Loucy (cell line): ENCODE measurements around the gene CFAP73.

Experiments used
- EZH2phosphoT487 ChIP-seq: fragments of 200-600 bp; IDR thresholded peaks from 2 replicates; pipeline ENCODE4 v1.6.1; 2018; ENCODE audit warnings: antibody characterized with exemption, mild to moderate bottlenecking, moderate library complexity, borderline replicate concordance
- TF ChIP-seq, protein P1 (sequence below): fragments of 200-600 bp; sonication (generic); conservative IDR thresholded peaks from 2 replicates; pipeline ENCODE4 v1.5.1; 2014; ENCODE audit warnings: mild to moderate bottlenecking, antibody characterized with exemption, low read length

DNA sequence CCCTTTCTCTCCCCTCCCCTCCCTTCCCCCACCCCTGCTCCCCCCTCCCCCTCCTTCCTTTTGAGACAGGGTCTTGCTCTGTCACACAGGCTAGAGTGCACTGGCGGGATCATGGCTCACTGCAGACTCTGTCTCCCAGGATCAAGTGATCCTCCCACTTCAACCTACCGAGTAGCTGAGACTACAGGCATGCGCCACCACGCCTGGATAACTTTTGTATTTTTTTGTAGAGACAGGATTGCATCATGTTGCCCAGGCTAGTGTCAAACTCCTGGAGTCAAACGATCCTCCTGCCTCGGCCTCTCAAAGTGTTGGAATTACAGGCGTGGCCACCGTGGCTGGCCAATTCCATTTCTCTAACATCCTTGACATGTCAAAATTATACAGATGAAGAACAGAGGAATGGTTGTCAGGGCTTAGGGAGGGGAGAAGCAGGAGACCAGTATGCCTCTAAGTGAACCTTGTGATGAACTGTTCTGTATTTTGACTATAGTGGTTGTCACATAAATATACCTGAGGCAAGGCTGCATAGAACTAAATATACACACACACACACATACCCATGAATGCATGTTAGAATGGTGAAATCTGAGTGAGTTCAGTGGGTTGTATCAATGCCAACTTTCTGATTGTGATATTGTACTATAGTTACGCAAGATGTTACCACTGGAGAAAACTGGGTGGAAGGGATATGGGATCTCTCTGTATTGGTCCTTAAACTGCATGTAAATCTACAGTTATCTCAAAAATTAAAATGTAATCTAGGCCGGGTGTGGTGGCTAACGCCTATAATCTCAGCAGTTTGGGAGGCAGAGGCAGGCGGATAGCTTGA is 3.6 kb upstream of the CFAP73 start:
- TF ChIP-seq, protein P1, sequence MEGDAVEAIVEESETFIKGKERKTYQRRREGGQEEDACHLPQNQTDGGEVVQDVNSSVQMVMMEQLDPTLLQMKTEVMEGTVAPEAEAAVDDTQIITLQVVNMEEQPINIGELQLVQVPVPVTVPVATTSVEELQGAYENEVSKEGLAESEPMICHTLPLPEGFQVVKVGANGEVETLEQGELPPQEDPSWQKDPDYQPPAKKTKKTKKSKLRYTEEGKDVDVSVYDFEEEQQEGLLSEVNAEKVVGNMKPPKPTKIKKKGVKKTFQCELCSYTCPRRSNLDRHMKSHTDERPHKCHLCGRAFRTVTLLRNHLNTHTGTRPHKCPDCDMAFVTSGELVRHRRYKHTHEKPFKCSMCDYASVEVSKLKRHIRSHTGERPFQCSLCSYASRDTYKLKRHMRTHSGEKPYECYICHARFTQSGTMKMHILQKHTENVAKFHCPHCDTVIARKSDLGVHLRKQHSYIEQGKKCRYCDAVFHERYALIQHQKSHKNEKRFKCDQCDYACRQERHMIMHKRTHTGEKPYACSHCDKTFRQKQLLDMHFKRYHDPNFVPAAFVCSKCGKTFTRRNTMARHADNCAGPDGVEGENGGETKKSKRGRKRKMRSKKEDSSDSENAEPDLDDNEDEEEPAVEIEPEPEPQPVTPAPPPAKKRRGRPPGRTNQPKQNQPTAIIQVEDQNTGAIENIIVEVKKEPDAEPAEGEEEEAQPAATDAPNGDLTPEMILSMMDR, result no peak
- TF ChIP-seq EZH2phosphoT487, result no peak
